HG03558 (cell line): ENCODE data around the gene EPHX1.
"Not testable (repeated sequence)": the region's sequence is repeated elsewhere in the genome, so short reads cannot be mapped to it uniquely, and the experiment has no call there.

Experiments used
- ATAC-seq: cut with Tn5 transposase; IDR thresholded peaks from one replicate; pipeline ENCODE4 v1.9.1; 2021; ENCODE audit warnings: moderate number of reproducible peaks; ENCODE audit not compliant: unreplicated experiment; ENCODE audit errors: extremely low read depth

EPHX1 gene

DNA sequence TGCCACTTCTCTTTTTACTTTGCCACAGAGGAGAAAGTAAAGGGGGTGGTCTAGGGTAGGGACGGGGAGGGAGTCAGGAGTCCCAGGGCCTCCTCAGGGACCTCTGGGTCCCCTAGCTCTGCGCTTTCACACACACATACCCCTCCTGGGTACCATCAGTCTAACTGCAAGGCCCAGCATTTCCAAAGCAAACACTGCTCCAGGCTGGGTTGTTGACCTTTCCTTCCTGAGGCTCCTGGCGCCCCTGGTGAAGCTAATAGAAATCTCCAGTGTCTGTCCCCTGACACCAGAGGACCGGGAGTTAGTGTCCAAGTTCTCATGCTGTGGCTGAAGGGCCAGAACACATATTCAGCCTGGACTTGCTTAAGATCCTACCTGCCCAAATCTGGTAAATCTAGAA is 68.4 kb downstream of the EPHX1 start:
- no peak for ATAC-seq

DNA sequence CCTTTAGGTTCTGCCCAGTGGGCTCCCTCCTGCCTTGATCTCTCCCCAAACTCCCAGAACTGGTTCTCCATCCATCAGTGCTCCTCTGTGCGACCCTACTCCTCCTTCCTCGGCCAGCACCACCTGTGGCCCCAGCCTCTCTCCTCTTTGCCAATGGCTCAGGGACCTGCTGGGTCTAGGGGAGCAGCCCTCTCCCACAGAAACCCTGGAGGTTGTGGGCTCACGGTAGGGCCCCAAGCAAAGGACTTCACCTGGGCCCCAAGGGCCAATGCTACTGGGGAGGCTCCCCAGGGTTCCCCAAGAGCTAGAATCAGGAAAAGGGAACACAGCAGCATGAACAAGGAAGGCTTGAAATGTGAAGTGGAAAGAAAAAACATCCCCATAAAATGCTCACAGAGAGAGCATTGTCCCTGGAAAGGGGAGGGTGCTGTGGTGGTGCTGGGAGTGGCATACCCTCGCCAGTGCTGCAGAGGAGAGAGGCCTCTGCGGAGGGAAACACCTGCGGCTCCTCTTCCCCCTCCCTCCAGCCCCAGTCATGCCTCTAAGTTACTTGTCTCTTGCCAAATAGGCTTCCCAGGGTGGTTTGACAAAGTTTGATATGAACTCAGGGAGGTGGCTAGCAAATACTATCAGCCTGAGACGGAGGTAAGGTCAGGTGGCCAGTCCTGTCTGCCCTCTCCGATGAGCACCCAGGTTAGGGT is 69.7 kb downstream of the EPHX1 start:
- ATAC-seq = no peak

DNA sequence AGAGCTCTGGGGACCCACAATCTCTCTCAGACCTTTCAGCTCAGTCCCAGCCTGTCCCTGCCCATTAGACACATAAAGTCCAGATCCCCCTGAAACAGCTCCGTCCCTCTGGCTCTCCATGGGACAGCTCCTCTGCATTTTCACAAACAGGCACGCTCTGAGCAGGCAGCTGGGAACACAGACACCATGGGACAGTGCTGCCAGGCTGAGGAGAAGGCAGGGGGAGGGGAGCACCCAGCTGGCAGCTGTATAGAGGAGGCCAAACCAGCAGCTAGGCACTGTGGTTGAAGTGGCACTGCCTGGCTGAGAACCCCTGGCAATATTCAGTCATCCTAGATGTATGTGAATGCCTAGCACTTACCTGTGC is 70.3 kb downstream of the EPHX1 start:
- no peak for ATAC-seq

DNA sequence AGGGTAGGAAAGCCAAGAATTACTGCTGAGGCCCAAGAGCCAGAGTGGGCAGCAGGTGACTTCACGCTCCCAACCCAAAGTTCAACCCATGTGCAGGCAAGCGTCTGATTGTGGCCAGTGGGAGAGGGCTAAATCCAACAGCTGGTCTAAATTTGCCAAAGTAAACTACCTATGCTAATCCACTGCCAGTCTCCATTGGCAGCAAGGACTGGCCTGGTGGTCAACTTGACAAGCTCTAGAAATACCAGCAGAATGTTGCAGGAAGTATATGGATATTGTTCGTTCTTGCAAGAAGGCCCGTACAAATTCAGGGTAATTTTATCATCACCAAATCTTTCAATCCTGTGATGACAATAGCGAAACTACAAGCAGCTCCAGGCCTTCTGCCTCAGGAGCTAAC is 70.7 kb downstream of the EPHX1 start:
- no peak for ATAC-seq

DNA sequence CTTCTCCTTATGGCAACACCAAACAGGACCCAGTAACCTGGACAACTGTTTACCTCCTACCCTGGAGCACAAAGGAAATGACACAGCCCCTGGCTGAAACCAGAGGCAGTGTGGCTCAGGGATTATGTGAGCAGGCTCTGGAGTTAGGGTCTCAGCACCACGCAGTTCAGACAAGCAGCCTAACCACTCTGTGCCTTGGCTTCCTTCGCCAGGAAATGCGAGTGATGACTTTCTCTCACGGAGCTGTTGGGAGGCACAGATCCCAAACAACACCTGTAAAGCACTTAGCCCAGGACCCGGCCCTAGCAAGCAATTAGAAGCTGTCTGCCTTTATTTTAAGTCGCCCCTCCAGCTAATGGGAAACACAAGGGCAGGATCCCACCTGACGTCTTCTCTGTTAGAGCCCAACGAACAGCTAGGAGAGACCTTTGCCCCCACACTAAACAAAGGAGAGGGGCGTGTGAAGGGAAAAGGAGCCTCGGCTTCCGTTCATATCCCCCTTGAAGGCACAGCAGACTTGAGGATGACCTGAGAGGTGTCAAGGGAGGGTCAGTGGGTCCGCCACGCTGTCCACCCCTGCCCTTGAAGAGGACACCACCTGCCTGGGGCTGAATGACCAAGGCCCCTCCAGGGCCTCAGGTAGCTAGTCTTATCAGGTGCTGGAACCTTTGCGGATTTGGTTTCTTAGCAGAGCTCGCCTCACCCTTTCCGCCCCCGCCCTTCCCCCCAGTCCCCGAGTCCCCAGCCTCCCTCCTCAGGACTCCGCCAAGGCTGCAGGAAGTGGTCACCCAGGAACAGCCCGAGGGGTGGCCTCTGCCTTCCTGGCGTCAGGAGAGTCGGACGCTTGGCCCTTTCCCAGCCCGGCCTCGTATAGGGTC is 71.4 kb downstream of the EPHX1 start:
- ATAC-seq = no peak

DNA sequence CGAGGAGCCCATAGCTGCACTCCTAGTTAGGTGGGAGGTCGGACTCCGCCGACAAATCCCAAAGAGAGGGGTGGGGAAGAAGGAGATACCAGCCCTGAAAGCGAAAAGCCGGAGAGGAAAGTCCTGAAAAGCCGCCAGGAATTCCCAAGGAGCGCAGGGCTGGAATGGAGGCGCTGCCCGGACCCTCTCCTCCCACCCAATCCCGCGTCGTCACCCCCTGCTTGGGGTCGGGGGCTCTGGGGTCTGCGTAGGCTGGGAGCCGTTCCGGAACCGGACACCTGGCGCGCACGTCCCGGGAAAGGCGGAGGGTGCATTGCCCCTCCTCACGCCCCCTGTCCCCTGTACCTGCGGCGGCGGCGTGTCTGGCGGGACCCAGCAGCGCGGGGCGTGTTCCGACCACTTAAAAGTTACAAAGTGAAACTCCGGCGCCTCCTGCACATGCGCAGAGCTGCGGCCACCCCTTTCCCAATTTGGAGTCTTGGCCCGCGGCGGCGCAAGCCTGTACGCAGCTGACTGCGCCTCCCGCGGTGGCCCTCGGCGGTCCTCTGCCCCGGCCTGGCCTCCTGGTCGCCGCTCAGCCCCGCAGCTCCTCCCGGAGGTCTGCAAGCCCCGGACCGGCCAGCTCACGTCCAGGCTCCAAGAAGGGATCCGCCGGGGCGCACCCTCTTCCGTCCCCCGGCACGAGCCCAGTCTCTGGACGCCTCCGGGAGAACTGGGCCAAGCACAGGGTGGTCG is 72.2 kb downstream of the EPHX1 start, which contains the start of gene TMEM63A:
TMEM63A (minus strand) TSS at position 422 of the 735 bp plus-strand sequence. CDS start 4,800 bp downstream, outside the sequence.
- peak; percentile 60 for ATAC-seq

DNA sequence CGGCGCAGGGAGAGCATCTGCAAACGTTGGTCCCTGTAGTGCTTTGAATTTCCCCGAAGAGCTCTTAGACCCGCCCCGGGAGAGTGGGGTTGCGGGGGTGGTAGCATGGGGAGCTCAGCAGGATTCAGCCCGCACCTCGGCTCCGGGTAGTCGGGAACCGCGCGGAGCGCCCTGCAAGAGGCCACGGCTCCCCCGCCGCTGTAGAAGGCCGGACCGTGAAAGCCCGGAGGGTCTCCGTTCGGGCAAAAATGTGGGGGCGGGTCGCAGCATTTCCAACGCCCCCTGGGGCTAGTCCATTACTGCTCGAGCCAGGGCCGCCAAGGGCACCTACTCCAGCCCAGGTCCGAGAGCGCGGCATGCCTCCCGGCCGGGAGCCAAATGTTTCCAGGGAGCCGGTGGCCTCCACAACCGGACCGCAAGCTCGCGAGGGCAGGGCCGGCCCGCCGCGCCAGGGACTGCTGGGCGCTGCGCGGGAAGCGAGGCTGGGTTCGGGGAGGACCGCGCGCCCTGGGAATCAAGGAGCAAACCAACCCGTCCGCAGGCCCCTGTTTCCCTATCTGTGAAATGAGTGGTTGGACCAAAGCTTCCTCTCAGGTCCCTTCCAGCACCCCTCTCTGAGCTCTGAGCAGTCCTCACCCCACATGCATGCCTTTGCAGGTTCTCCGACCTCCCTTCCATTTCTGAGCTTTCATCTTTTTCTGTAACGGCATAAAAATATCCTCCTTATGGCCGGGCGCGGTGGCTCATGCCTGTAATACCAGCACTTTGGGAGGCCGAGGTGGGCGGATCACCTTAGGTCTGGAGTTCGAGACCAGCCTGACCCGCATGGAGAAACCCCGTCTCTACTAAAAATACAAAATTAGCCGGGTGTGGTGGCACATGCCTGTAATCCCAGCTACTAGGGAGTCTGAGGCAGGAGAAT is 73.0 kb downstream of the EPHX1 start:
- ATAC-seq = peak; percentile 3

DNA sequence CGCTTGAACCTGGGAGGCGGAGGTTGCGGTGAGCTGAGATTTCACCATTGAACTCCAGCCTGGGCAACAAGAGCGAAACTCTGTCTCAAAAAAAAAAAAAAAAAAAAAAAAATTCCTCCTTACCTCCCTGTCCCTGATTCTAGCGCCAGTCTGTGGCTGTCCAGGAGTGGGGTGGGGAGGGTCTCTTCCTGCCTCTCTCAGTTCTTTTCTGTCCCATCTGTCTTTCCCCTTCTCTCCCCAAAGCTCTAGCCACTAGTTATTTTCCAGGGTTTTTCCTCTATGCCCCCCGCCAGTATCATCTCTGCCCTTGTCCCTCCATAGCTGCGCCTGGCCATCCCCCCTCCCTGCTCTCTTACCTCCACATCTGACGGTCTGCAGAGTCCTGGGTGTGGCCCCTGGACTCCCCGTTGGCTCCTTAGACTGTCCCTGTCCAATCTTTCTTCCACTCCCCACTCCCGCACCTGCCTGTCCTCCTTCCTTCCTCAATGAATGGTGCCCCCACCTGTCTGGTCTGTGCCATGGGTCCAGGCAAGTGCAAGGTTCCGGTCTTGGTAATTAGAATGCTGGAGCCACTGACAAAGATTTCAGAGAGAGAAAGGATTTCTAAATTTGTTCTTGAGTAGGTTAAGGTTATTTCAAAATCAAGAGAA is 73.8 kb downstream of the EPHX1 start:
- no peak for ATAC-seq

DNA sequence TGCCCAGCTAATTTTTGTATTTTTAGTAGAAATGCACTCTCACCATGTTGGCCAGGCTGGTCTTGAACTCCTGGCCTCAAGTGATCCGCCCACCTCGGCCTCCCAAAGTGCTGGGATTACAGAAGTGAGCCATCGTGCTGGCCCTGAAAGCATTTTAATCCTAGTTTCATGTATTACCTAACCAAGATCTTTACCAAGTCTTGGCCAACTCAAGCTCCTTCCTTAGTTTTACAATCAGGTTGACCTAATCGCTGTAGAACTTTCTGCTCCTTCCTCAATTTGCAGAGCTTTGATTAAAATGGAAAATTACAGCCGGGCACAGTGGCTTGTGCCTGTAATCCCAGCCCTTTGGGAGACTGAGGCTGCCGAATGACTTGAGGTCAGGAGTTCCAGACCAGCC is 75.4 kb downstream of the EPHX1 start:
- no peak for ATAC-seq

DNA sequence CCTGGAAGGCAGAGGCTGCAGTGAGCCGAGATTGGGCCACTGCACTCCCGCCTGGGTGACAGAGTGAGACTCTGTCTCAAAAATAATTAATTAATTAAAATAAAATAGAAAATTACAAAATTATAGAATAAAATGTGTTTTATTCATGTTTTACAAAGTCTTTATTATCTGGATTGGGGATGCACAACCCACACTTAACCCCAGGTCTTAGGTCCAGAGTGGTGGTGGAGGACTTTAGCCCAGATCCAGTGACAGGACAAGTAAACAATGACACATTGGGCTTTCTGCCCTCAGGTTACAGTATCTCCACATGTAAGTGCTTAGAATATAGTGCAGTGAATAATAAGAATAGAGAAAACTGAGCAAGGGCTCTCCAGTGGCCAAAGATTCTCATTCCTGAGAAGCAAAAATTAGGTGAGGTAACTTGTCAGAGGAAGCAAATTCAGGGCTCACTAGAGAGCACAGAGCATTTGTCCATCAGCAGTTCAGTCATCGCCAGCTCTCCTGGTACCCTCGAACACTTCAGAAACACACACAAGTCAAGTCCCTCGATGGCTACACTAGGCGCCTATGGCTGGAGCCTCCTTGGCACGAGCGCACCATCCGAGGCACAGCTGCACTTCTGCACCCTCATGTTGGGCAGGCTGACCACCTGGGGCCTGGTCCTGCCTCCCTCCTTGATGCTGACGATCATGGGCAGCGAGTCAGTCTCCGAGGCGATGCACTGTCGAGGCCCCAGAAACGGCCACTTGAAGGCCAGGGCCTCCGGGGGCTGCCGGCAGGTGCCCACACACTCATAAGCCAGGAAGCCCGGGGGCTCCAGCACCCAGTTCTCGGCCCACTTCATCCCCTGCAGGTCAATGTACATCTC is 76.5 kb downstream of the EPHX1 start:
- no peak for ATAC-seq

DNA sequence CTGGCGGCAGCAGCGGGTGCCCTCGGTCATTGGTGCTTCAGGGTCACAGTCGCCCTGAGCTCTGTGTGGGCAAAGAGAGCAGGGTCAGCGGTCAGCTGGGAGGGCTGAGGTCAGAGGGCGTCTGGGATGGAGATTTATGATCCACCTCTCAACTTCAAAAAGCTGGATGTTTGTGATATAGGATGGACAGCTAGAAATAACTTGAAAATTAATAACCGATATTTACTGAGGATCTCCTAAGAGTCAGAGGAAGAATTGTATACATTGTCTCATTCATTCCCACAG is 77.0 kb downstream of the EPHX1 start:
- ATAC-seq = no peak

DNA sequence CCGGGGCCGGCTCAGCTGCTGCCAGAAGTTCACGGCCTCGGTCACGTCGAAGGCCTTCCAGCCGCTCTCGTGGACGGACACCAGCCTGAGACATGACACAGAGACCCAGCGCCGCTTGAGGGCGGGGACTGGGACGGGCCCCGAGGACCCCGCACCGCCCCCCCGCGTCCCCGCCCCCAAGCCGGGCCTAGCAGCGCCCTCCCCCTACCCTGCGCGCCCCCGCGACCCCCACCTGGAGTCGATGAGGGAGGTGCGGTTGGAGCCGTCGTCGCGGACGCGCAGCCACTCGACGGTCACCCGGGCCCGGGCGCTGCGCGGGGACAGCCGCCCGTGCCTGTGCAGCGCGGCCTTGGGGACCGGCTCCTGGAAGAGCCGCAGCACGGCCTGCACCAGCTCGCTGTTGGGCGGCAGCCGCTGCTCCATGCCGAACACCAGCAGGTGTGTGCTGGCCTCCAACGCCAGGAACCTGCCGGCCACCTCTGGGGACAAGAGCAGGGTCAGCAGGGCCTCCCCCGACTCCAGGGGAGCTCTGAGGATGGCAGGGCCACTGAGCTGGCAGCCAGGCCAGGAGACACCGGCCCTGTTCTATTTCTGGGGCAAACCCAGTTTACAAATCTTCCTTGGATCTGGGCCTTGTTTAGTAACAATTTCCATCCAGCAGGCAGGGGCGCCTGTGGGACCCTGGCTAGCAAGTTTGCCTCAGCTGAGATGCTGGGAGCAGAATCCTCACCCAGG is 77.8 kb downstream of the EPHX1 start:
- ATAC-seq = not testable (repeated sequence)

DNA sequence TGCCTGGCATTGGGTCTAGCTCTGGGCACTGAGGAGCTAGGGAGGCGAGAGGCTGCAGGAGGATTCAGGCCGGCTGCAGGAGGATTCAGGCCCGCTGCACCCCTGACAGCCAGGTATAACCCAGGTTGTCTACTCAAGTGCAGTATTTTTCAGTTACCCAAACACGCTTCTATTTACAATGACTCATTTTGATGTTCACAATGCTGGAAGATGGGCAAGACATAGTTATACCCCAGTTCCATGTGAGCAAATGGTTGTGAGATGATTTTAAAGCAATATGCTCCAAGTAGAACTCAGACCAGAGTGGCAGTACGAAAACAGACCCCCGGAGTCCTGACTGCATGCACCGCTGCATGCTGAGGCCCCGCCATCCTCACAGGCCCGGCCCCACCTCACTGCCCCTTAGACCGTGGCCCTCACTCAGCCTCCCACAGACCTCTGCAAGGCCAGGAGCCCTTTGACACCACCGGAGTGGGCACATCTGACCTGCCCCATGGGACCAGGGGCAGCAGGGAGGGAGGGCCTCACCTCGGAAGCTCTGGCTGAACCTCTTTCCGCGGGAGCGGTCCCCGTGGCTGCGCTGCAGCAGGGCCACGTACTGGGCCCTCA is 78.5 kb downstream of the EPHX1 start:
- ATAC-seq = no peak

DNA sequence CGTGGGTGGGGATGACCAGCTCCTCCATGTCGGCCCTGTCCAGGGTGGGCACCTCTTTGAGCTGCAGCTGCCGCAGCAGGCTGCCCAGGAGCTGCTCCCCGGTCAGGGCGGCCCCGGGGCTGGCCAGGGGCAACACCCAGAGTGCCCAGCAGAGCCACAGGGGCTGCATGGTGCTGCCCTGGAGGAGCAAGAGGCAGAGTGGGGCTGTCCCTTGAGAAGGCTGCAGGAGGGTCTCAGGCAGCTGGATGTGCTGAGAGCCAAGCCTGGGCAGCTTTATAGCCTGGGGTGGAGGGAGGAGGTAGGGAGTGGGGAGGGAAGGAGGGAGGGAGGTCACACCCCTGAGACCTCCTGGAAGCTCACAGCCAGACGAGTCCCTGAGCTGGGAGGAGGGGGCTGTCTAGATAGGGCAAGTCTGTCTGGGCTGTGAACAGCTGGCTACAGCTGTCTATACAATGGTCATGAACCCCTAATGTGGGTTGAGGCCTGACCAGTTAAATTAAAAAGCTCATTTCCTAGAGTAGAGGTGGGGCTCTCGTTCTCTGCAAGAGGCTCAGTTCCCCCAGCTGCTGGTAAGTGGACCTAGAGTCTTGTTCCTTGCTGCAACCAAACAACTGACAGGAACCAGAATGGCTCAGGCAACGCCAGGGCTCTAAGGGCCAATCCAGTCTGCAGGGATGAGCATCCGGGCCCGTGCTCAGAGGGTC is 79.1 kb downstream of the EPHX1 start, which contains the start of gene LEFTY1:
LEFTY1 (minus strand) TSS at position 249 of the 704 bp plus-strand sequence; CDS start at position 169, 80 bp downstream.
- no peak for ATAC-seq

DNA sequence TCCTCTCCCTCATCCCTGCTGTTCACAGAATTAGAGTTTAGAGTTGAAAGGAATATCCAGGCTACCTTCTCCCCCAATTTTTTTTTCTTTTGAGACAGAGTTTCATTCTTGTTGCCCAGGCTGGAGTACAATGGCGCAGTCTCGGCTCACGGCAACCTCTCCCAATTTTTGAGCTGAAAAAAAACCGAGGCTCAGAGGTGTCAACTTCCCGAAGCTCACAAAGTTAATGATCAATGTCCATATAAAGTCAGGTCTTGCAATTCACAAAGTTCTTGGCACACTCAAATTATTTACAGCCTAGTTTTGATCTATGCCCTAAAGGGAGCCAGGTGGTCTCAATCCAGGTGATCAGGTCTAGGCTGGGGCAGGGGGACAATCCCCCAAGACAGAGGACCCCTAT is 79.8 kb downstream of the EPHX1 start:
- ATAC-seq = no peak

DNA sequence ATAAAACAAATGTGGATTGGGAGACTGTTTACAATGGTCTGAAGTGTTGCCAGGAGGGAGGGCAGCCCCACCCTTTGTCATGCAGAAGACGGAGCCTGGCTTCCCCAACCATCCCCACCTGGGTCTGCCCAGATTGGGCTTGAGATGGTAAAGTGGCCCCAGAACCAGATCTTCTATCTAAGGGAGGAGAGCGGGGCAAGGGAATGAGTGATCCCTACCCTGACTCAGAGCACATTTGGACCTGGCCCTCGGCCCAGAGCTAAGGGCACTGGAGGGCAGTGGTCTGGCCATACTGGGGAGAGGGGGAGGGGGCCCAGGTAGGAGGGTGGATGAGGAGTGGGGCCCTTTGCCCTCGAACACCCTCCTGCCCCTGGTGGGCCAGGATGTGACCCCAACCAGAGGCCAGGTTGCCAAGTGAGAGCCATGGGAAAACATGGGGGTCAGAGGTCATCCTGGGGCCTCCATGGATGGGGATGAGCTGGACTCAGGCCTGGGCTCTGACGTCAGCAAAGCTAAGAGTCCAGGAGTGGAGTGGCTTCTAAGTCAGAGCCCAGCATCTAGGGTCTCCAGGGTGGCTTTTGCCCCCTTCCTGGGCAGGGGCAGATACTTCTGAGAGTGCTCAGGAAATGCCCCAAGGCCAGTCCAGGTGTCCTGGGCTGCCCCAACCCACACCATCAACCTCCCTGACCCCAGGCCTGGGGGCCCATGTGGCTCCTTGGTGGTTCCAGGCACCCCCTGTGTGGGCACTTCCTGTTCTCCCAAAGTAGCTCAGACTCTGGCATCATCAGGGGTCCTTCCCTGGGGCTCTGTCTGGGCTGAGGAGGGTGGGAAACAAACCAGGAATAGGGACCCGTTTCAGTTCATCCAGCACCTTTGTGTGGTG is 80.7 kb downstream of the EPHX1 start:
- no peak for ATAC-seq
